ENCODE measurements around the gene ERCC6. TPM values are rescaled to one million over a fixed set of nuclear protein-coding genes. Genes with fewer than 3 reads are reported as not detected.
A peak's percentile ranks its signal among the peaks of the same experiment; 100 is the strongest.

Gene ERCC6
- total RNA-seq, 1 experiment from 2014 or later, result 64.4 TPM

DNA sequence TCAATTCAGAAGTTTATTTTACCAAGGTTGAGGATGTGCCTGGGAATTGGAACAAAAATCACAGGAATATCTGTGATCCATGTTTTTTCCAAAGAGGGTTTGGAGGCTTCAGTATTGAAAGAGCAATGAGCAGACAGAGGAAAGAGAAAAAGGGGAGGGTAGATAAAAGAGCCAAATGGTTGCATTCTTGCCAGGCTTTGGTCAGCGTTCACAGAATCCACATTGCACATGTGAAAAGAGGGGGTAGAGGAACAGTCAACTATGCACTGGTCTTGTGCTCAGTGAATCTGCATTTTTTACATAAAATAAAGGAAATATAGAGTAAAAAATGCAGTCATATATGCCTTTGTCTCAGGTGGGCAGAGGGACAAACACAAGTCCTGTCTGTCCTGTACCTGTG is 20.6 kb upstream of the ERCC6 start:
- H3K4me1 Mint-ChIP-seq (ENCODE audit: insufficient read depth, unreplicated experiment), result peaks cover 35% of the 10 kb centered on the region
- BruUV-seq (replicated peaks), result no TSS peak
- CTCF ChIA-PET, result no interaction called here
- DNase-seq (ENCODE audit: unreplicated experiment), result no peak
- POLR2A ChIA-PET, result no interaction called here
- H3K4me3 Mint-ChIP-seq (ENCODE audit: unreplicated experiment), result no peak overlapping the region
- H3K27me3 Mint-ChIP-seq (ENCODE audit: insufficient read depth, unreplicated experiment), result no peaks in the 10 kb centered on the region
- TF ChIP-seq, protein P1, sequence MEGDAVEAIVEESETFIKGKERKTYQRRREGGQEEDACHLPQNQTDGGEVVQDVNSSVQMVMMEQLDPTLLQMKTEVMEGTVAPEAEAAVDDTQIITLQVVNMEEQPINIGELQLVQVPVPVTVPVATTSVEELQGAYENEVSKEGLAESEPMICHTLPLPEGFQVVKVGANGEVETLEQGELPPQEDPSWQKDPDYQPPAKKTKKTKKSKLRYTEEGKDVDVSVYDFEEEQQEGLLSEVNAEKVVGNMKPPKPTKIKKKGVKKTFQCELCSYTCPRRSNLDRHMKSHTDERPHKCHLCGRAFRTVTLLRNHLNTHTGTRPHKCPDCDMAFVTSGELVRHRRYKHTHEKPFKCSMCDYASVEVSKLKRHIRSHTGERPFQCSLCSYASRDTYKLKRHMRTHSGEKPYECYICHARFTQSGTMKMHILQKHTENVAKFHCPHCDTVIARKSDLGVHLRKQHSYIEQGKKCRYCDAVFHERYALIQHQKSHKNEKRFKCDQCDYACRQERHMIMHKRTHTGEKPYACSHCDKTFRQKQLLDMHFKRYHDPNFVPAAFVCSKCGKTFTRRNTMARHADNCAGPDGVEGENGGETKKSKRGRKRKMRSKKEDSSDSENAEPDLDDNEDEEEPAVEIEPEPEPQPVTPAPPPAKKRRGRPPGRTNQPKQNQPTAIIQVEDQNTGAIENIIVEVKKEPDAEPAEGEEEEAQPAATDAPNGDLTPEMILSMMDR (IDR thresholded peaks at IDR 0.05; ENCODE audit: unreplicated experiment), result no peak
- intact Hi-C loops (cut with micrococcal nuclease), result no loop called here
- no peaks in the 10 kb centered on the region for H3K9me3 Mint-ChIP-seq (ENCODE audit: unreplicated experiment)
- no peaks in the 10 kb centered on the region for H3K36me3 Mint-ChIP-seq (ENCODE audit: insufficient read depth, unreplicated experiment)
- H3K27ac Mint-ChIP-seq (ENCODE audit: low read depth, unreplicated experiment), result no peak overlapping the region

DNA sequence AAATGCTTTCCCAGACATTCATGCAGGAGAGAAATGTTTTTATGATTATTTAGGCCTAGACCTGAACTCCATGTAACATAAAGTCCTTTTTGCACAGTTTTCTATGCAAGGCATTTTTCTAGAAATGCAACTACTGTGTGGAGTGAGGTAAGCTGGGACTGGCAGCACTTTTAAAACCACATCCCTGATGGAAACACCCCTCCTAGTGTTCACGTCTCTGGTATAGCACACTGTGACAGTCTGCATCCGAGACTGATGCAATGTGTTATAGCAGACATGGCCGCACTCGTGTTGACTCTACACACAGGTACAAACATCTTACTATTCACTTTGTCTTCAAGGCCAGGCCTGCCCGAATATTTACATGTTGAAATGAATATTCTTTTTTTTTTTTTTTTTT is 19.3 kb upstream of the ERCC6 start:
- TF ChIP-seq, protein P1 (IDR thresholded peaks at IDR 0.05; ENCODE audit: unreplicated experiment), result no peak
- CTCF ChIA-PET, result interaction anchor here (0.7 kb wide), 1 partner anchor 580 kb away, joined by 4 read pairs; no protein-coding TSS in a partner anchor
- POLR2A ChIA-PET, result interaction anchor here (0.6 kb wide), 1 partner anchor 12 kb away, joined by 6 read pairs; no protein-coding TSS in a partner anchor
- Mint-ChIP-seq H3K36me3 (ENCODE audit: insufficient read depth, unreplicated experiment) (no peaks in the 10 kb centered on the region), H3K9me3 (ENCODE audit: unreplicated experiment) (peaks cover 9% of the 10 kb centered on the region), H3K27ac (ENCODE audit: low read depth, unreplicated experiment) (peak overlapping the region; percentile 64), H3K4me1 (ENCODE audit: insufficient read depth, unreplicated experiment) (peaks cover 41% of the 10 kb centered on the region), H3K27me3 (ENCODE audit: insufficient read depth, unreplicated experiment) (no peaks in the 10 kb centered on the region), H3K4me3 (ENCODE audit: unreplicated experiment) (no peak overlapping the region)
- no peak for DNase-seq (ENCODE audit: unreplicated experiment)
- BruUV-seq (replicated peaks), result no TSS peak
- intact Hi-C loops (cut with micrococcal nuclease), result no loop called here

DNA sequence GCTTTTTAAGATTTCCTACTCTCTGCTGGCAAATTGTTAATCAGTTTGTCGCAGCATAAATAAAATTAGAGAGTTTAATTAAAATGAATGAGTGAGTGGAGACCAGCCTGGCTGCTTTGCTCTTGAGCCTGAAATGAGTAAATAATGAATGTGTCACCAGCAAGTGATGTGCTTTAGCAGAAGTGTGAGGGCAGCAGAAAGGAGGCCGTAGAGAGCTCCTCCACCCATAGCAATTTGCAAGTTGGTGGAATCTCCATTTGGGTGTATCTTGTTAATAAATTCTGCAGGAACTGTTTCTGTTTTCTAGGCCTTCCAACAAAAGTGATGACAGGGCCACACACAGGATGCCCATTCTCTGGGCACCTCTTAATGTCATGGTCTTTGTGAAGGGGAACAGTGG is 18.8 kb upstream of the ERCC6 start:
- H3K27me3 Mint-ChIP-seq (ENCODE audit: insufficient read depth, unreplicated experiment), result no peaks in the 10 kb centered on the region
- H3K36me3 Mint-ChIP-seq (ENCODE audit: insufficient read depth, unreplicated experiment), result no peaks in the 10 kb centered on the region
- no TSS peak for BruUV-seq (replicated peaks)
- ChIA-PET CTCF (no interaction called here), POLR2A (interaction anchor here (0.6 to 1.1 kb wide), 3 partner anchors 10 to 11 kb away, joined by 3 to 6 read pairs (median 3); no protein-coding TSS in a partner anchor)
- TF ChIP-seq, protein P1 (IDR thresholded peaks at IDR 0.05; ENCODE audit: unreplicated experiment), result no peak
- intact Hi-C loops (cut with micrococcal nuclease), result no loop called here
- H3K9me3 Mint-ChIP-seq (ENCODE audit: unreplicated experiment), result peaks cover 9% of the 10 kb centered on the region
- H3K4me1 Mint-ChIP-seq (ENCODE audit: insufficient read depth, unreplicated experiment), result peaks cover 41% of the 10 kb centered on the region
- DNase-seq (ENCODE audit: unreplicated experiment), result no peak
- H3K4me3 Mint-ChIP-seq (ENCODE audit: unreplicated experiment), result no peak overlapping the region
- peak overlapping the region; percentile 64 for H3K27ac Mint-ChIP-seq (ENCODE audit: low read depth, unreplicated experiment)

DNA sequence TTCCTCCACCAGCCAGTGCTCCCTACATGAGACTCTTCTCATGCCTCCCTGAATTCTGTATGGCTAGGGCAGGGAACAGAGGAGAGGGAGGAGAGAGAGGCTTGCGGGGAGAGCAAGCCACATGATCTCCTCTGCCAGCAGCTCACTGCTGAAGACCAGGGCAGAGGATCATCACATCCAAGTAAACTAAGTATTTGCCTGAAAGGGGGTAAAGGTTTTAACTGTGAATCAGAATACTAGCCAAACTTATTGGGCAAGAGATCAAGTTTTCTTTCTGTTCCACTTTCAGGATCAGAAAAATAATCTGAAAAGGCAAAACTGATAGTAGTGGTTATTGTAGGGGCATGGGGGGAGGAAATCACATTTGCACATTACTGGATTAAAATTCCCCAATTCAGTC is 17.8 kb upstream of the ERCC6 start:
- ChIA-PET CTCF (interaction anchor here (0.5 to 1.1 kb wide), 3 partner anchors 19 to 667 kb away, joined by 3 read pairs; no protein-coding TSS in a partner anchor), POLR2A (interaction anchor here (0.7 to 1.1 kb wide), 2 partner anchors 11 to 12 kb away, joined by 3 read pairs; no protein-coding TSS in a partner anchor)
- Mint-ChIP-seq H3K4me1 (ENCODE audit: insufficient read depth, unreplicated experiment) (peaks cover 49% of the 10 kb centered on the region), H3K9me3 (ENCODE audit: unreplicated experiment) (peaks cover 9% of the 10 kb centered on the region), H3K4me3 (ENCODE audit: unreplicated experiment) (no peak overlapping the region), H3K27ac (ENCODE audit: low read depth, unreplicated experiment) (no peak overlapping the region), H3K27me3 (ENCODE audit: insufficient read depth, unreplicated experiment) (no peaks in the 10 kb centered on the region), H3K36me3 (ENCODE audit: insufficient read depth, unreplicated experiment) (no peaks in the 10 kb centered on the region)
- TF ChIP-seq, protein P1 (IDR thresholded peaks at IDR 0.05; ENCODE audit: unreplicated experiment), result no peak
- intact Hi-C loops (cut with micrococcal nuclease), result no loop called here
- DNase-seq (ENCODE audit: unreplicated experiment), result no peak
- BruUV-seq (replicated peaks), result no TSS peak
